Subcutaneous adipose tissue (tissue), 4 donors: ENCODE measurements around the gene PCYT1B. TPM values are rescaled to one million over a fixed set of nuclear protein-coding genes. Genes with fewer than 3 reads are reported as not detected.

Experiments
- total RNA-seq, 4 donors: library from RNA; depleted of rRNA; stranded (reverse); fragments of >200 nt; gene quantifications; one replicate each; pipeline ENCODE4 v1.1.0, GENCODE V29; 2016
- TF ChIP-seq, protein P1 (sequence below): fragments of 450-650 bp; IDR thresholded peaks from one replicate; pipeline ENCODE4 v1.5.1; 2016; ENCODE audit warnings: low read depth, mild to moderate bottlenecking, control low read depth, antibody characterized with exemption, moderate library complexity

PCYT1B gene
- total RNA-seq, 4 donors from 2014 or later: not detected

DNA sequence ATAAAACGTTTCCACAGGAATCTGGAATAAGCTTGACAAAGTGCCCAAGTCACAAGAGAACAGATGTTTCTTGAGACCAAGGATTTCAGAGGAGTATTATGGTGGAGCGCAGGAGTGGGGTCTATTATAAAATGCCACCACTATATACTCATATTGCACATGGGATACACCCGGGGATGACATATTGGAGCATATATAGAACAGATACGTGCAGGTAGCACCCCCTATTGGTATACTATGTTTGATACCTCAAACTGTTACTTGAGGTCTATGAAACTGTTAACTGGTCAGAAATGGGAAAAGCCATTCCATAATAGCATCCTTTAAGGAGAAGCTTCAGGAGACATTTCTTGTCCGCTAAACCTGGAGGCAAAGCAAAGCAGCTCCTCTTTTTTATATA, 86.0 kb downstream of the PCYT1B start:
- TF ChIP-seq, protein P1, sequence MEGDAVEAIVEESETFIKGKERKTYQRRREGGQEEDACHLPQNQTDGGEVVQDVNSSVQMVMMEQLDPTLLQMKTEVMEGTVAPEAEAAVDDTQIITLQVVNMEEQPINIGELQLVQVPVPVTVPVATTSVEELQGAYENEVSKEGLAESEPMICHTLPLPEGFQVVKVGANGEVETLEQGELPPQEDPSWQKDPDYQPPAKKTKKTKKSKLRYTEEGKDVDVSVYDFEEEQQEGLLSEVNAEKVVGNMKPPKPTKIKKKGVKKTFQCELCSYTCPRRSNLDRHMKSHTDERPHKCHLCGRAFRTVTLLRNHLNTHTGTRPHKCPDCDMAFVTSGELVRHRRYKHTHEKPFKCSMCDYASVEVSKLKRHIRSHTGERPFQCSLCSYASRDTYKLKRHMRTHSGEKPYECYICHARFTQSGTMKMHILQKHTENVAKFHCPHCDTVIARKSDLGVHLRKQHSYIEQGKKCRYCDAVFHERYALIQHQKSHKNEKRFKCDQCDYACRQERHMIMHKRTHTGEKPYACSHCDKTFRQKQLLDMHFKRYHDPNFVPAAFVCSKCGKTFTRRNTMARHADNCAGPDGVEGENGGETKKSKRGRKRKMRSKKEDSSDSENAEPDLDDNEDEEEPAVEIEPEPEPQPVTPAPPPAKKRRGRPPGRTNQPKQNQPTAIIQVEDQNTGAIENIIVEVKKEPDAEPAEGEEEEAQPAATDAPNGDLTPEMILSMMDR: no peak

GRCh38 chrX:24553011-24553410, 94.1 kb downstream of the PCYT1B start:
- TF ChIP-seq, protein P1: no peak

DNA sequence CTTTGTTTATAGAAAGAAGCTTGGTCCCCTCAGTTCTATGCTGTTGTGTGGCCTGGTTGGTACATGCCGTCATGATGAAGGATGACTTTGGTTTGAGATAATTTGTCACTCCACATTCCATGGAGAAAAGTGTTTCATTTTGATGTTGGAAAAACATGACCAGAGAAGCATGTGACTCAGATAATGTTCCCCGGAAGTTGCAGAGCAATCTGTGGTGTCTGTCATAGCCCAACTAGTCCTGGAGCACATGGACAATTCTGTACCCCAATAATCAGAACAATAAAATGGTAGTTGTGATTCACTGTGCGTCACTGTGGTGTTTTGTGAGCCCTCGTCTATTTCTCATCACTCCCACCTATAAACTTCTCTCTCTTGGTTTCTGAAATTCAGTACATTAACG, 97.0 kb downstream of the PCYT1B start:
- TF ChIP-seq, protein P1: no peak

DNA sequence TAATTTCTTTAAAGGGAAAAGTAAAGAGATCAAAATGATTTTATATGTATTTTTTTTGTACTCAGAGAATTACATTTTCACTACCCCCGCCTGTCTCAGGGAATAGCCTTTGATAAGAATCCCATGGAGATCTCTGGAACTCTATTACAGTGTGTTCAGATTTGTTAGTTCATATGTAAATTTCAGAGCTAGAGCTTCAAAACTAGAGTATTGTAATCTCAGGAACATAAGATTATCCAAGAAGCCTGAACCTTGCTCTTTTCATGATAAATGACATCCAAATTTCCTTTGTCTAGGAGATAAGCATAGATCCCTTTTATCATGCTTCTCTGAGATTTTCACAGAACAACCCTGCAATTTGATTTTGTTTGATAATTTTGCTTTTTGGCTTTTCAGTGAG, 99.2 kb downstream of the PCYT1B start:
- TF ChIP-seq, protein P1: no peak

GRCh38 chrX:24542756-24543155, 104.4 kb downstream of the PCYT1B start:
- TF ChIP-seq, protein P1: no peak

DNA sequence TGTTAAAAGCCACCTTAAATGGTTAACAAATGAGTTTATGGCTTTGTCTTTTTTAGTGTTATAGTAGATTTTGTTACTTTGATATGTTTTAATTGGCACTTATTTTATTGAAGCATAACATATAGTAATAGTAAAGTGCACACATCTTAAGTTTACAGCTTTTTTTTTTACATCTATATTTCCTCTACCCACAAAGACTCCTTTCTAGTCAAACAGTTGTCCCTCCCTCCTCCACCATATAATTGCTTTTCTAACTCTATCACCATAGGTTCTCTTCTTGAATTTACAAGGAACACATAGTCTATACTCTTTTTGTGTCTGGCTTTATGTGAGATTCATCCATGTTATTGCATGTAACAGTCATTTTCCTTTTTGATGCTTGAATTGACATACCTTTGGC, 110.6 kb downstream of the PCYT1B start:
- TF ChIP-seq, protein P1: no peak

DNA sequence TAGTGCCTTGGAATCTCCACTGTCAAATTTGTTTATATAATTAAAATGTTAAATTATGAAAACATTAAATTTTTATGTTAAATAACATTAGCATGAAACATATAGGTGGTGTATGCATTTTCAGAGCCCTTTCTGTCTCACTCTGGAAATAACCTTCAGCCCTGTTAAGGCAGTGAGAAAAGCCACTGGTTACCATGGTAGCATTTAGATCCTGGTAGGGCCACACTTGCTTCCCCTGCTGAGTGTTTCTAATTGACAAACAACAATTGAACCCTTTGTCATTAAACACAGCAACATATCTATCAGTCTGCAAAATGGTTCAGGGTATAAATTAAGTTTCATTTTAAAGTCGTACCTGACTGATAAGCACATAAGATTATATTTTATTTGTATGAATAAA, 118.5 kb downstream of the PCYT1B start:
- TF ChIP-seq, protein P1: no peak

- TF ChIP-seq, protein P1: no peak
Measured at GRCh38 chrX:24526616-24527015, 120.5 kb downstream of the PCYT1B start.
